ENCODE data around the gene NR1I2.

NR1I2 gene

DNA sequence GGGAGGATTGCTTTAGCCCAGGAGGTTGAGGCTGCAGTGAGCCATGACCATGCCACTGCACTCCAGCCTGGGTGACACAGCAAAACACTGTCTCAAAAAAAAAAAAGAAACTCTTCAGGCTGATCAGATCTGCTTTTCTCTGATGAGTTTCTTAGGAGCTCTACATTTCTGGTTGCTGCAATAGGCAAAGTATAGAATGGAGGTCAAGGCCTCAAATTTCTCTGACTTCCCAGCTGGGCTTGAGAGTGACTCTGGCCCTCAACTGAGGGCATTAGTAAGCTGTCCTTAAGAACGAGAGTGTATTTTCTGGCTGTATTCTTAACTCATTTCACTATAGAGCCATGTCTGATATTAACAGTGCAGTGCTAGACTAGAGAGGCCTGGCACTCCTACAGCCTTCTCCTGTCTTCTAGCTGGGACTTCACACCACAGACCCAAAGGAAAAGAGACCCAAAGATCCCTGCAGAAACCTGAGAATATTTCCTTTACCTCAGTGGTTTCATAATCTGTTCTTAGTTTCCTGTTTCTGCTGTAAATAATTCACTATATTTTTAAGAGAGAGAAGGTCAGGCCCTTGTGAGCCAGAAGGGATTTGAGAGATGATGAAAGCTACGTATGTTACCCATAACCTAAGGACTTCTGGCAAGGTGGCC, 2.0 kb upstream of the NR1I2 start:
- DNase-seq (ENCODE audit: low read depth): no peak

DNA sequence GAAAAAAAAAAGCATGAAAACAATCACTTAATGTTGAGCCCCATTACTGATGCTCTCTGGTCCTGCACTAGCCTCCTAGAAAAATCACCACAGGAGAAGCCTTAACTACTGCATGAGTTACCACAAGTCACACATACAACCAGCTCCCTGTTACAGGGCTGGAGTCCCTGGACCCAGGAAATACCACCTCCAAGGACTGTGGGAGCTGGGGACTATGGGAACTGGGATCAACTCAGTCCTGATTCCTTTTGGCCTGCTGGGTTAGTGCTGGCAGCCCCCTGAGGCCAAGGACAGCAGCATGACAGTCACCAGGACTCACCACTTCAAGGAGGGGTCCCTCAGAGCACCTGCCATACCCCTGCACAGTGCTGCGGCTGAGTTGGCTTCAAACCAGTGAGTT, 559 bp downstream of the NR1I2 start:
- DNase-seq (ENCODE audit: low read depth): no peak

DNA sequence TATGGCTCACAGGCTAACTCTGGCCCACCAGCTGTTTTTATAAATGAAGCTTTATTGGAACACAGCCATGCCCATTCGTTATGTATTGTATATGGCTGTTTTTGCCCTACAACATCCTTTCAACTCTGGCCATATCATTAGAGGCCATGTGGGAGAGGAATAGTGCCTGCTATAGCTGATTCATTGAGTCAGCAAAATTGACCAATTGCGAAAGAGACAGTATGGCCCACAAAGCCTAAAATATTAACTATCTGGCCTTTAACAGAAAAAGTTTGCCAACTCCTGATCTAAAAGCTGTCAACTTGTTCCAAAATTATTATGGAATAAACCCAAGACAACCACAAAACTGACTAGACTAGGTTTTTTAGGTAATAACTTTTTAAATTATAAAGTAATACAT, 1.4 kb downstream of the NR1I2 start:
- DNase-seq (ENCODE audit: low read depth): no peak

DNA sequence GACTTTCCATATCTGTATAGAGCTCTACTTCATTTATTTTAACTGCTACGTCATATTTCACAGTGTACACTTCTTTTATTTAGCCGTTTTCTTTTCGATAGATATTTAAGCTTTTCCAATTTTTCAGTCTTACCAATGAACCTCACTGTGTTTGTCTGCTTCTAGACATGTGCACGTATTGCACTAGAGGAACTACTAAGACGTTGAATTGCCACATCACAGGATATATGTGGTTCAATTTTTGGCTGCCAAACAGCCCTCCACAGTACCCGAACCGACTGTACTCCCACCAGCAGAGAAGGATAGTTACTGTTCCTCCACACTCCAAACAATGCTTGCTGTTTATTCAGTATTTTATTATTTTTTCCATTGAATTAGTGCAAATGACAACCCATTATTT, 2.0 kb downstream of the NR1I2 start:
- DNase-seq (ENCODE audit: low read depth): no peak

DNA sequence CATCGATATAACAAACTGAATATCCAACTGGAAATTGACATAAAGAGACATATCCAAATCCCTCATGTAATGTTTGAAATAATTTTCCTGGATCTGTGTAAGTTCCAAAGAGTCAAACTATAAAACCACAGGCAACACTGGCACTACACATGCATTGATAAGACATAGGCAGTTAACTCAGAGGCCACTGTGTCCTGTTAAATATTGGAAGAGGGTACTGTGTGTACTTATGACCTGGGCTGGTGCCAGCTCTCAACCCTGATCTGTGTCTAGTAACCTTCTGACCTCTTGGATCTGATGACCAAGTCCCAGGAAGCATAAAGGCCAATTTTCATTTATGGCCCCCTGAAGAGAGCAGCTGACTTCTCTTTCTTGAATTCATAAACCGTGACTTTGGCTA, 4.5 kb downstream of the NR1I2 start:
- no peak for DNase-seq (ENCODE audit: low read depth)

DNA sequence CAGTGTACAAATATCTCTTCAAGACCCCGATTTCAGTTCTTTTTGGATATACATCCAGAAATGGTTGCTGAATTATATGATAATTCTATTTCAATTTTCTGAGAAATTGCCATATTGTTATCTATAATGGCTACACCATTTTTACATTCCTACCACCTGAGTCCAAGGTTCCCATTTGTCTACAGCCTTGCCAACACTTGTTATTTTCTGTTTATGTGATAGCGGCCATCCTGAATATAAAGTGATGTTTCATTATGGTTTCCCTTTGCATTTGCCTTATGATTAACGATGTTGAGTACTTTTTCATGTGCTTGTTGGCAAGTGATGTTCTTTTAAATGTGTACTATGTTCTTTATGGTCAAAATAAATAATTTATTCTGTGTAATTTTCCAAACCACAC, 8.5 kb downstream of the NR1I2 start:
- DNase-seq (ENCODE audit: low read depth): no peak

DNA sequence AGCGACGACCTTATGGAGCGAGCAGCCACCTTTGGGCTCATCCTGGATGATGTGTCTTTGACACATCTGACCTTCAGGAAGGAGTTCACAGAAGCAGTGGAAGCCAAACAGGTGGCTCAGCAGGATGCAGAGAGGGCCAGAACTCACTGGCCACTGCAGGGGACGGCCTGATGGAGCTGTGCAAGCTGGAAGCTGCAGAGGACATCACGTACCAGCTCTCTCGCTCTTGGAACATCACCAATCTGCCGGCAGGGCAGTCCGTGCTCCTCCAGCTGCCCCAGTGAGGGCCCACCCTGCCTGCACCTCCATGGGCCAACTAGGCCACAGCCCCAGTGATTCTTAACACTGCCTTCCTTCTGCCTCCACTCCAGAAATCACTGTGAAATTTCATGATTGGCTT, 10.4 kb downstream of the NR1I2 start:
- DNase-seq (ENCODE audit: low read depth): no peak

DNA sequence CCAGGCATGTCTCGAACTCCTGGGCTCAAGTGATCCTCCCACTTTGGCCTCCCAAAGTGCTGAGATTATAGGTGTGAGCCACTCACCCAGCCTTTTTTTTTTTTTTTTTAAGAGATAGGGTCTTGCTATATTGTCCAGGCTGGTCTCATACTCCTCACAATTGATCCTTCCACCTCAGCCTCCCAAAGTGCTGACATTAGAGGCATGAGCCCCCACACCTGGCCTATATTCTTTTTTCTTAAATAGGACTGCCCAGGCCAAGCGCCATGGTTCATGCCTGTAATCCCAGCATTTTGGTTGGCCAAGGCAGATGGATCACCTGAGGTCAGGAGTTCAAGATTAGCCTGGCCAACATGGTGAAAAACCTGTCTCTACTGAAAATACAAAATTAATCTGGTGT, 12.5 kb downstream of the NR1I2 start:
- no peak for DNase-seq (ENCODE audit: low read depth)

DNA sequence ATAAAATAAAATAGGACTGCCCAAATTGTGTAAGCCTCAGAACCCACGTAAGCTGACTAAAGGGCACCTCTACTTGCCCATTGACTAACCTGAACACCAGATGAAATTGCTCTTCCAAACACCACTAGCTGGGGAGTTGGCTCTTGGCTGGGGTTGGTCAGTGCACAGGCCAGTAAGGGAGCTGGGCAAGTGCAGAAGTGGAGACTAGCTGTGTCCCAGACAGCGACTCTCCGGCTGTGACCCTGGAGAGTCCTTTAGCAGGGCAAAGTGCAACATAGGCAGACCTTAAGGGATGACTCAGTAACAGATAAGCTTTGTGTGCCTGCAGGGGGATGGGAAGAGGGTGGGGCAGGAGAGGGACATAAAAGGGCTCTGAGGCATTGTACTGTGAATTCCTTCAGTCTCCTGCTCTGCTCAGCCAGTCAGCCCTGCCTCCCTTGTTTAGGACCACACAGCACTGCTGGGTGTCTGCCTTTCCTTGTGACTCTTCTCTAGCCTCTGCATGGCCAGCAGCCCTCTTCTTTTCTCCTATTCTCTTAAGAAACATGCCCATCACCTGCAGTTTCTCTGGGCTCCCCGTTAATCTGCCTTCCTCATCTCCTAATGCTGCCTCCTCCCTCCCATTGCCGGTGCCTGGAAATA, 13.2 kb downstream of the NR1I2 start:
- peak; percentile 7 for DNase-seq (ENCODE audit: low read depth)

DNA sequence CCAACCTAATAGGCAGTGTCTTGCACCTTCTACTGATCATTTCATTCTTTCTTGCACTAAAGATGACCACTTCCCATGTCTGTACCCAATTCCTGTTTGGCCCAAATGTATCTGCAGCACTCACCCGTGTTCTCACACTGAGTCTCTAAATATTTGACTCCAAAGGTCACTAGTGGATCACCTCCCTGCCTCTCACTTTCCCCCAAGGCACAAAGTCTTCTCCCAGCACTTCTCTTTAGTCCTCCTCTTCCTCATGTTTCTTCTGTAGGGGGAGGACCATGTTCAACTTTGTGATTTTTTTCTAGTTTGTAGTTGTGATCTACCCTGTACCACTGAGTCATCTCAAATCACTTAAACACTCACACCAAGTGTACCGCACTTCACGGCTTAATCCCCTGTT, 13.9 kb downstream of the NR1I2 start:
- DNase-seq (ENCODE audit: low read depth): no peak

DNA sequence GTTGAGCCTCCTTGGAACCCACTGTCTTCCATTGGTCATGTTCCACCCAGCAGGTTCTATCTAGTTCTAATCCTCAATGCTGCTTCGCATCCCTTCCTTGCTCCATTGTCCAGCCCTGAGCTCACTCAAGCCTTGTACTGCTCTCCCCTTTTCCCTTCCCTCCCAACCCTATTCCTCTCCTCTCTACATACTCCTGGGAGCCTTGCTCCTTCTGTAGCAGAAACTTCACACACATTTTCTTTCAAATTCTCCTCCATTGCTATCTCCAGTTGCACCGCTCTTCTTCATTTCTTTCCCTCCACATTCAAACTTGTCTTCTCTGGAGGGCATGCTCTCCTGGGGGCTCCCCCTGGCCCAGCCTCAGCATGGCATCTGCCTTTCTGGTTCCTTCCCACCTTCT, 14.5 kb downstream of the NR1I2 start:
- DNase-seq (ENCODE audit: low read depth): no peak

DNA sequence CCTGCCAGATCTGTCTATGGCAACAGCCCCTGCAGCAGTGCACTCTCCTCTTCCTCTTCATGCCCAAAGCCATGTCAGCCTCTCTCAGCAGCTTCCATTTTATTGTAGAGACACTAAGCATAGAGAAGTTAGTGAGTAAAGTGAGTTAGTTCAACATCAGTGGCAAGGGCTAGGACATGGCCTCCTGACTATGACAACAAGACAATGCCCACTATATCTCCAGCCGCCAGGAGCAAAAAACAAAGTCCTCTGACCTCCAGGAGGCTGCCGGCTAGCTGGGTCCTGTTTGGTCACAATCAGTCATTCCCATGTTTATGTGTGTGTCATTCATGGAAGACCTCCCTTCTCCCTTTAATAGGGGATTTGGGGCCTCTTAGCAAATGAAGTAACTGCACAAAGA, 14.9 kb downstream of the NR1I2 start:
- DNase-seq (ENCODE audit: low read depth): no peak

DNA sequence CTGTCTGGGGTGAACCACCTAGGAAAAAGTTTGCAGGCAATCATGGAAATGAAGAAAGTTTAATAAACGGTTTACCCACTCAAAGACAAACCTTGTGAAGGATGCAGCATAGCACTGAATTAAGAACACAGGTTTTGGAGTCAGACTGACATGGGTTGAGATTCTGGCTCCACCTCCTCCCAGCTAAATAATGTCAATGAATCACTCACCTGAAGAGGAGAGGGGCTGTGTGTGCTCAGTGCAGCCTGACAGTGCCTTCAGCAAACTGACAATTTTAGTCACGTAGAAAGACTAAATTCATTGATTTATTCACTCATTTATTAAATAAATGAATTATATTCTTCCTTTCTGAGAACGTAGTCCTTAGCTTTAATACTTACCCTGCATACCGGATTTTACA, 18.9 kb downstream of the NR1I2 start:
- DNase-seq (ENCODE audit: low read depth): no peak

DNA sequence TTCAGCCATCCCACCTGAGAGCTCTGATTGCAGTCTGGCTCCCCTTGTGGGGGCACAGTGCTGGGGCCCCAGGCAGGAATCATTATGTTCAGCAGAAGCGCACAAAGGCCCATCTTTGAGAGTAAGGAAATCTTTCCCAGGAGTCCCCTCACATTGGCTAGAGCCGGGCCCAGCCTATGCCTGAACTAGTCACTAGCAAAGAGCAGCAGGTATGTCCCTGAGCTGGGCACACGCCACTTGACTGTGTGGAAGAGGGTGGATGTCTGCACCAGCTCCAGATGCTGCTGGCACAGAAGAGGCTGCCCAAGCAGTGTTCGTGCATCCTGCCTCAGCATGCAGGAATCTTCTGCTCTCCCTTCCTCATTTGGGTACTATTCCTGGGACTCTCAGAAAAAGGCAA, 26.3 kb downstream of the NR1I2 start:
- no peak for DNase-seq (ENCODE audit: low read depth)

DNA sequence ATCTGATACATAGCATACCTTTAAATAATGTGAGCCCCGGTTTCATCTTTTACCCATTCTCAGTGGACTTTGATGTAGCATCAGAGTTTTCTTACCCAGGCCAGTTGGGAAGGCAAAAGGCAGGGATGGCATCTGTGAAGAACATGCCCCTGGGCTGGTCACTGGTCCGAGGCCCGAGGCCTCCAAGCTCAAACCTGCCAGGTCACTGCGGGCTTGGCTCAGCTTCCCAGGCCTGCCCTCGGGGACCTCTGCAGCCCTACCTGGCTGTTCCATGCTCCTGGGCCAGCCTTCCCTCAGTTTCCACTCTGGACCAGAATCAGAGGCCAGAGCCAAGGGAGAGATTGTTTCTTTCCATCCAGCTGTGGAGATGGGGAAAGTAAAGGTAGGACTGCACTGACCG, 26.9 kb downstream of the NR1I2 start:
- no peak for DNase-seq (ENCODE audit: low read depth)

DNA sequence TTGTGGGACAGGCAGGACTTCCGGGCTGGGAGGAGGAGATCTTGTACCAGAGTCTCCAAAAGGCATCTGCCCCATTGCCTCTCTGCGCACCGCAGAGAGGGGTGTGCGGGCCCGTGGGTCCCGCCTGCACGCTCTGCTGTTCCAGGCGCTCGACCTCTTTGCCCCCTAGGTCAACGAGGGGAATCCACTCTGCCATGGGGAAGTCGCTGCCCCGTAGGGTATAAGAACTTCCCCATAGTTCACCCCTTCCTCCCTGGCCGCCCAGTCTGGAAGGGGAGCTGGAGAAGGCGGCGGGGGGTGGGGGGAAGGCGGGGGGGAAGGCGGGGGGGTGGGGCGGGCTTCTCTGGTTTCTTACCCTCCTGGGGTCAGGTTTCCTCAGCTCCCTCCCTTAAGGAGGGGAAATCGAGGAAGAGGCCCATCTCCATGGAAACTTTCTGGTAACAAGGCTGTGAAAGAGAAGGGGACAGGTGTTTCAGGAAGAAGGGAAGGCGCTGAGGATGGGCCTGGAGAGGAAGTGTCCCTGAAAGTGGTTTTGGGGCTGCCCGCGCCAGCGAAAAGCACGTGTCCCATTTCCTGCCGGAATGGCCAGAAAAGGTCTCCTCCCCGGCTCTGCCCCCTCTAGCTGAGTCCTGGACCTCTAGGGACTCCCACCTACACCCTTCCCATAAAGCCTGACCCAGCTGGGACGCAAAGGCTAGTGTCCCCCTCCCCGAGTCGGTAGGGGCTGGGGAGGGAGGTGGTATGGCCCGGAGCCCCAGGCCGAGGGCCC, 27.5 kb downstream of the NR1I2 start:
- no peak for DNase-seq (ENCODE audit: low read depth)

DNA sequence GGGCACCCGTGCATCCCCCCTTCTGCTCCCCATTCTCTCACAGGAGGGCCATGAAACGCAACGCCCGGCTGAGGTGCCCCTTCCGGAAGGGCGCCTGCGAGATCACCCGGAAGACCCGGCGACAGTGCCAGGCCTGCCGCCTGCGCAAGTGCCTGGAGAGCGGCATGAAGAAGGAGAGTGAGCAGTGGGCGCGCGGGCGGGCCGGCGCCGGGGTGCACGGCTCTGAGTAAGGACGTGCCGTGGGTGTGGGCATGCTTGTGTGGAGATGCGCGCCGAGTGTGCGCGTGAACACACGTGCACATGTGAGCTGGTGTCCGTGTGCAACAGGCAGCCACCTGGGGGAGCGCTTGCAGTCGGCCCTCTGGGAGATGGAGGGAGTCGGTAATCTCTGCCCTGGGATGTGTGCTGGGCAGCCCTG, 28.1 kb downstream of the NR1I2 start:
- peak; percentile 25 for DNase-seq (ENCODE audit: low read depth)

DNA sequence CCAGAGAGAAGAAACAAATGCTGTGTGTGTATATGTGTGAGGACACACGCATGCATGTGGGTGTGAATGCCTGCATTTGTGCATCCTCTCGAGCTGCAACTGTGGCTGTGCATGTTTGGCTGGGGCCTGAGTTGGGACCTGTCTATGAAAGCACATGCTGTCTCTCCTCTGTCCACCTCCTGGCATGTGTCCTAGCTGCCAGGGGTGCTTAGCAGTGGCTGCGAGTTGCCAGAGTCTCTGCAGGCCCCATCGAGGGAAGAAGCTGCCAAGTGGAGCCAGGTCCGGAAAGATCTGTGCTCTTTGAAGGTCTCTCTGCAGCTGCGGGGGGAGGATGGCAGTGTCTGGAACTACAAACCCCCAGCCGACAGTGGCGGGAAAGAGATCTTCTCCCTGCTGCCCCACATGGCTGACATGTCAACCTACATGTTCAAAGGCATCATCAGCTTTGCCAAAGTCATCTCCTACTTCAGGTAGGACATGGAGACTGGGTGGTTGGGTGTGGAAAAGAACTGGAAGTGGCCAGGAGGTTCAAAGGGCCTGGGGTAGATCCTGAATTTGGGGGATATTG, 30.7 kb downstream of the NR1I2 start:
- no peak for DNase-seq (ENCODE audit: low read depth)

DNA sequence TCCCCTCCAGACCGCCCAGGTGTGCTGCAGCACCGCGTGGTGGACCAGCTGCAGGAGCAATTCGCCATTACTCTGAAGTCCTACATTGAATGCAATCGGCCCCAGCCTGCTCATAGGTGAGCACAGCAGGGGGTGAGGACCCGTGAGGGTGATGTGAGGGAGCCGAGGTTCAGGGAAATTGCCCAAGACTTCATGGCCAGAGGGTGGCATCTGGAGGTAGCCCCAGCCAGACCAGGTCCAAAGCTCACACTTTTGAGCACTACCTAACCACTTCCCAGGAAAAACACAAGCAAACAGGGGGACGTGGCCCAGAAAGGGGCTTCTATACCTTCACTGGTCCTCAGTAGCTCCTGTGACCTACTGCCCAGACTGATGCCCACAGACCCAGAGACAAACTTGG, 33.8 kb downstream of the NR1I2 start:
- no peak for DNase-seq (ENCODE audit: low read depth)

DNA sequence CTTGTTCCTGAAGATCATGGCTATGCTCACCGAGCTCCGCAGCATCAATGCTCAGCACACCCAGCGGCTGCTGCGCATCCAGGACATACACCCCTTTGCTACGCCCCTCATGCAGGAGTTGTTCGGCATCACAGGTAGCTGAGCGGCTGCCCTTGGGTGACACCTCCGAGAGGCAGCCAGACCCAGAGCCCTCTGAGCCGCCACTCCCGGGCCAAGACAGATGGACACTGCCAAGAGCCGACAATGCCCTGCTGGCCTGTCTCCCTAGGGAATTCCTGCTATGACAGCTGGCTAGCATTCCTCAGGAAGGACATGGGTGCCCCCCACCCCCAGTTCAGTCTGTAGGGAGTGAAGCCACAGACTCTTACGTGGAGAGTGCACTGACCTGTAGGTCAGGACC, 35.2 kb downstream of the NR1I2 start:
- DNase-seq (ENCODE audit: low read depth): no peak

DNA sequence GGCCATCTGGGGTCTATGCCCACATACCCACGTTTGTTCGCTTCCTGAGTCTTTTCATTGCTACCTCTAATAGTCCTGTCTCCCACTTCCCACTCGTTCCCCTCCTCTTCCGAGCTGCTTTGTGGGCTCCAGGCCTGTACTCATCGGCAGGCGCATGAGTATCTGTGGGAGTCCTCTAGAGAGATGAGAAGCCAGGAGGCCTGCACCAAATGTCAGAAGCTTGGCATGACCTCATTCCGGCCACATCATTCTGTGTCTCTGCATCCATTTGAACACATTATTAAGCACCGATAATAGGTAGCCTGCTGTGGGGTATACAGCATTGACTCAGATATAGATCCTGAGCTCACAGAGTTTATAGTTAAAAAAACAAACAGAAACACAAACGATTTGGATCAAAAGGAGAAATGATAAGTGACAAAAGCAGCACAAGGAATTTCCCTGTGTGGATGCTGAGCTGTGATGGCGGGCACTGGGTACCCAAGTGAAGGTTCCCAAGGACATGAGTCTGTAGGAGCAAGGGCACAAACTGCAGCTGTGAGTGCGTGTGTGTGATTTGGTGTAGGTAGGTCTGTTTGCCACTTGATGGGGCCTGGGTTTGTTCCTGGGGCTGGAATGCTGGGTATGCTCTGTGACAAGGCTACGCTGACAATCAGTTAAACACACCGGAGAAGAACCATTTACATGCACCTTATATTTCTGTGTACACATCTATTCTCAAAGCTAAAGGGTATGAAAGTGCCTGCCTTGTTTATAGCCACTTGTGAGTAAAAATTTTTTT, 35.9 kb downstream of the NR1I2 start:
- no peak for DNase-seq (ENCODE audit: low read depth)

DNA sequence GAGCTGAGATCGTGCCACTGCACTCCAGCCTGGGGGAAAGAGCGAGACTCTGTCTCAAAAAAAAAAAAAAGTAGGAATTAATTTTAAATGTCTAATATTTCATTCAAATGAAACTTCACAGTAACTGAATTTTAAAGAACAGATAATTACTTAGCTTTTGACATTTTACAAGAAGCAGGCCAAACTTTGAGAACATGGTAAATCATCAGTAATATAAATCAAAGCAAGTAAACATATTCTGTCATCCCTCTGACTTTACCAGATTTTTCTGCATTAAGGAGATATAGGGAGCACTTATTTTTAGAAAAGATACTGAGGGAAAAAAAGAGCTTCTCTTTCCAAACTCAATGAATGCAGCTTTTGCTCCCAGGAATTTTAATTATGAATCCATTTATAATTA, 37.0 kb downstream of the NR1I2 start:
- no peak for DNase-seq (ENCODE audit: low read depth)
